ENCODE results near the gene WFDC1.

Gene WFDC1

DNA sequence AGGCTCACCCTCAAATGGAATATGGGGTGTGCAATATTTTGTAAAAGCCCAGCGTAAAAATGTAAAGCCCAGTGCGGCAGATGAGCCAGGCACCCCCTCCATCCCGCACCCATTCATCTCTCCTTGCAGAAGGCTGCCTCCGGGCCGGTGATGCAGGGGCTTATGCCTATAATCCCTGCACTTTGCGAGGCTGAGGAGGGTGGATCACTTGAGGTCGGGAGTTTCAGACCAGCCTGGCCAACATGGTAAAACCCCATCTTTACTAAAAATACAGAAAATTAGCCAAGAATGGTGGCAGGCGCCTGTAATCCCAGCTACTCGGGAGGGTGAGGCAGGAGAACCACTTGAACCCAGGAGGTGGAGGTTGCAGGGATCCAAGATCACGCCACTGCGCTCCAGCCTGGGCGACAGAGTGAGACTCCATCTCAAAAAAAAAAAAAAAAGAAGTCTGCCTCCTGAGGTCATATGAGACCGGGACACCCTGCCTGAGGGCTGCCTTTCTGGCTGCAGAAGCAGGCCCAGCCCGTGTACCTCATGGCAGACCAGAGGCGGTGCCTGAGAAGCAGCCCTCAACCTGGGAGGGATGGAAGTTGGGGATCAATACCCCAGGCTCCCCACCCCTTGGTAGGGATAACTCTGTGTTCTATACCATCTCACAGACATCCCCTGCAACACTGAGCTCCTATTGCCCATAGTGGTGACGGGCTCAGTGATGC lies 56.2 kb downstream of the WFDC1 start:
- DNase-seq (ENCODE audit: low spot score), result no peak
- in situ Hi-C loops (cut with MboI; ENCODE audit: low sequenced_read_pairs, unreplicated experiment), result no loop called here
- TF ChIP-seq, protein P1, sequence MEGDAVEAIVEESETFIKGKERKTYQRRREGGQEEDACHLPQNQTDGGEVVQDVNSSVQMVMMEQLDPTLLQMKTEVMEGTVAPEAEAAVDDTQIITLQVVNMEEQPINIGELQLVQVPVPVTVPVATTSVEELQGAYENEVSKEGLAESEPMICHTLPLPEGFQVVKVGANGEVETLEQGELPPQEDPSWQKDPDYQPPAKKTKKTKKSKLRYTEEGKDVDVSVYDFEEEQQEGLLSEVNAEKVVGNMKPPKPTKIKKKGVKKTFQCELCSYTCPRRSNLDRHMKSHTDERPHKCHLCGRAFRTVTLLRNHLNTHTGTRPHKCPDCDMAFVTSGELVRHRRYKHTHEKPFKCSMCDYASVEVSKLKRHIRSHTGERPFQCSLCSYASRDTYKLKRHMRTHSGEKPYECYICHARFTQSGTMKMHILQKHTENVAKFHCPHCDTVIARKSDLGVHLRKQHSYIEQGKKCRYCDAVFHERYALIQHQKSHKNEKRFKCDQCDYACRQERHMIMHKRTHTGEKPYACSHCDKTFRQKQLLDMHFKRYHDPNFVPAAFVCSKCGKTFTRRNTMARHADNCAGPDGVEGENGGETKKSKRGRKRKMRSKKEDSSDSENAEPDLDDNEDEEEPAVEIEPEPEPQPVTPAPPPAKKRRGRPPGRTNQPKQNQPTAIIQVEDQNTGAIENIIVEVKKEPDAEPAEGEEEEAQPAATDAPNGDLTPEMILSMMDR (IDR thresholded peaks at IDR 0.05; ENCODE audit: borderline replicate concordance, control extremely low read depth, extremely low read depth, insufficient read depth, missing control alignments), result no peak

DNA sequence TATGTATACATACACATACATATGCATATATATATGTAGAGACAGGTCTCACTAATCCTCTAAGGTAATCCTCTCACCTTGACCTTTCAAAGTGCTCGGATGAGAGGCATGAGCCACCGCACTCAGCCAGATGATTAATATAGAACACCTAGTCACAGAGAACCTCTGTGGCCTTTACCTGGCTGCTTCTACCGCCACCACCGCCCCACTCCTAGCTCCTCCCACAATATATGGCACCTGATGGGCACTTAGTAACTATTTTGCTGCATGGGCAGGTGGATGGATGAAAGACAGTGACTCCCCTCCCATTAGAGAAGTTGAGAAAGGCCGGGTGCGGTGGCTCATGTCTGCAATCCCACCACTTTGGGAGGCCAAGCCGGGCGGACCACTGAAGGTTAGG lies 57.0 kb downstream of the WFDC1 start:
- in situ Hi-C loops (cut with MboI; ENCODE audit: low sequenced_read_pairs, unreplicated experiment), result no loop called here
- TF ChIP-seq, protein P1 (IDR thresholded peaks at IDR 0.05; ENCODE audit: borderline replicate concordance, control extremely low read depth, extremely low read depth, insufficient read depth, missing control alignments), result no peak
- no peak for DNase-seq (ENCODE audit: low spot score)

GRCh38 chr16:84354306-84354705 lies 59.6 kb downstream of the WFDC1 start:
- no peak for DNase-seq (ENCODE audit: low spot score)
- TF ChIP-seq, protein P1 (IDR thresholded peaks at IDR 0.05; ENCODE audit: borderline replicate concordance, control extremely low read depth, extremely low read depth, insufficient read depth, missing control alignments), result no peak
- in situ Hi-C loops (cut with MboI; ENCODE audit: low sequenced_read_pairs, unreplicated experiment), result no loop called here

GRCh38 chr16:84355149-84355548 lies 60.5 kb downstream of the WFDC1 start:
- TF ChIP-seq, protein P1 (IDR thresholded peaks at IDR 0.05; ENCODE audit: borderline replicate concordance, control extremely low read depth, extremely low read depth, insufficient read depth, missing control alignments), result no peak
- in situ Hi-C loops (cut with MboI; ENCODE audit: low sequenced_read_pairs, unreplicated experiment), result no loop called here
- no peak for DNase-seq (ENCODE audit: low spot score)

- TF ChIP-seq, protein P1 (IDR thresholded peaks at IDR 0.05; ENCODE audit: borderline replicate concordance, control extremely low read depth, extremely low read depth, insufficient read depth, missing control alignments), result no peak
- DNase-seq (ENCODE audit: low spot score), result no peak
- in situ Hi-C loops (cut with MboI; ENCODE audit: low sequenced_read_pairs, unreplicated experiment), result no loop called here
These were observed 61.5 kb downstream of the WFDC1 start for GRCh38 chr16:84356176-84356575.

DNA sequence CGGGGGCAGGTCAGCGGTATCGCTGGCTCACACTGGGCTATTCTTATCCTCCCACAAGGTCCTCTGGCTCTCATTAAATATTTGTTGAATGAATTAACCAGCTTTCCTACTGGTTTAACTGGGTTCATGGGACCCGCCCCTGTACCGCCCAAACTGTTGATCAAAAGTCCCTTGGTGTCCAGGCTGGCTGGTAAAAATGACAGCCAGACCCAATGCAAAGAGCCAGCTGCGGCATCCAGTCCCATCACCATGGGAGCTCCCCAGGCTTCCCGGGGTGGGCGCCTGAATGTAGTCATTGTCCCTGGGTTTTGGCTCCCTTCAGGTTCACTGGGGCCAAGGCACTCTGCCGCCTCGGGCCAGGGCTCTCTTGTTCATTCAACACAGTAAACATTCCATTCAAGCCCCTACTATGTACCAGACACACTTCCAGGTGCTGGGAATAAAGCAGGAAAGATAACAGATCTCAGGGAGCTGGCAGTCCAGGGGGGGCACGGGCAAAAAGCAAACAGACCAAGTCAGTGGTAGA lies 62.0 kb downstream of the WFDC1 start:
- no peak for DNase-seq (ENCODE audit: low spot score)
- TF ChIP-seq, protein P1 (IDR thresholded peaks at IDR 0.05; ENCODE audit: borderline replicate concordance, control extremely low read depth, extremely low read depth, insufficient read depth, missing control alignments), result no peak
- in situ Hi-C loops (cut with MboI; ENCODE audit: low sequenced_read_pairs, unreplicated experiment), result no loop called here

Data from GM13976 (cell line).